ENCODE measurements around the gene CNGA2. TPM values are rescaled to one million over a fixed set of nuclear protein-coding genes. Genes with fewer than 3 reads are reported as not detected.

CNGA2 gene
- total RNA-seq, 2 experiments from 2014 or later: not detected

GRCh38 chrX:151699746-151700145, 34.8 kb upstream of the CNGA2 start:
- TF ChIP-seq CTCF (IDR thresholded peaks at IDR 0.05): no peak
- POLR2A ChIA-PET: no interaction called here
- no peak for ATAC-seq (ENCODE audit: poor library complexity)

GRCh38 chrX:151700581-151700980, 34.0 kb upstream of the CNGA2 start:
- intact Hi-C loops (cut with DNase I, micrococcal nuclease): no loop called here
- Histone ChIP-seq H3K36me3 (ENCODE audit: insufficient read depth, low read length) (no peaks in the 10 kb centered on the region), H3K4me1 (ENCODE audit: insufficient read depth, low read length) (no peaks in the 10 kb centered on the region), H3K27ac (ENCODE audit: low read depth in 1 of 2, low read length in 2 of 2) (no peak overlapping the region), H3K4me3 (ENCODE audit: low read length) (no peak overlapping the region), H3K9me3 (ENCODE audit: control insufficient read depth in 1 of 2, insufficient read depth in 1 of 2, low read length in 2 of 2) (no peaks in the 10 kb centered on the region), H3K27me3 (ENCODE audit: control insufficient read depth in 1 of 2, insufficient read depth in 2 of 2, low read length in 2 of 2) (no peaks in the 10 kb centered on the region)
- H3K4me3 Mint-ChIP-seq: no peak overlapping the region
- TF ChIP-seq CTCF (IDR thresholded peaks at IDR 0.05): no peak
- ChIA-PET CTCF (no interaction called here), POLR2A (no interaction called here)
- peaks cover 11% of the 10 kb centered on the region for H3K27me3 Mint-ChIP-seq
- no peaks in the 10 kb centered on the region for H3K4me1 Mint-ChIP-seq (ENCODE audit: low read depth)
- H3K9me3 Mint-ChIP-seq: no peaks in the 10 kb centered on the region
- H3K36me3 Mint-ChIP-seq (ENCODE audit: low read depth): no peaks in the 10 kb centered on the region
- no peak overlapping the region for H3K27ac Mint-ChIP-seq
- ATAC-seq (ENCODE audit: poor library complexity): no peak
- no peak for DNase-seq

More at GRCh38 chrX:151699746-151700145, 34.8 kb upstream of the CNGA2 start:
- no peaks in the 10 kb centered on the region for H3K36me3 ChIP-seq (ENCODE audit: insufficient read depth, low read length)
- no peak overlapping the region for H3K4me3 Mint-ChIP-seq
- H3K4me1 Mint-ChIP-seq (ENCODE audit: low read depth): no peaks in the 10 kb centered on the region
- intact Hi-C loops (cut with DNase I, micrococcal nuclease): no loop called here
- H3K9me3 Mint-ChIP-seq: no peaks in the 10 kb centered on the region
- CTCF ChIA-PET: no interaction called here
- no peaks in the 10 kb centered on the region for H3K4me1 ChIP-seq (ENCODE audit: insufficient read depth, low read length)
- no peak for DNase-seq
- no peaks in the 10 kb centered on the region for H3K36me3 Mint-ChIP-seq (ENCODE audit: low read depth)
- peaks cover 13% of the 10 kb centered on the region for H3K27me3 Mint-ChIP-seq
- H3K27ac ChIP-seq (ENCODE audit: low read depth in 1 of 2, low read length in 2 of 2): no peak overlapping the region
- no peak overlapping the region for H3K27ac Mint-ChIP-seq
- no peaks in the 10 kb centered on the region for H3K27me3 ChIP-seq (ENCODE audit: control insufficient read depth in 1 of 2, insufficient read depth in 2 of 2, low read length in 2 of 2)
- no peaks in the 10 kb centered on the region for H3K9me3 ChIP-seq (ENCODE audit: control insufficient read depth in 1 of 2, insufficient read depth in 1 of 2, low read length in 2 of 2)
- no peak overlapping the region for H3K4me3 ChIP-seq (ENCODE audit: low read length)

GRCh38 chrX:151701071-151701470, 33.5 kb upstream of the CNGA2 start:
- ChIA-PET CTCF (no interaction called here), POLR2A (no interaction called here)
- Histone ChIP-seq H3K9me3 (ENCODE audit: control insufficient read depth in 1 of 2, insufficient read depth in 1 of 2, low read length in 2 of 2) (no peaks in the 10 kb centered on the region), H3K27me3 (ENCODE audit: control insufficient read depth in 1 of 2, insufficient read depth in 2 of 2, low read length in 2 of 2) (no peaks in the 10 kb centered on the region), H3K4me3 (ENCODE audit: low read length) (no peak overlapping the region), H3K27ac (ENCODE audit: low read depth in 1 of 2, low read length in 2 of 2) (no peak overlapping the region), H3K4me1 (ENCODE audit: insufficient read depth, low read length) (no peaks in the 10 kb centered on the region), H3K36me3 (ENCODE audit: insufficient read depth, low read length) (no peaks in the 10 kb centered on the region)
- intact Hi-C loops (cut with DNase I, micrococcal nuclease): no loop called here
- Mint-ChIP-seq H3K9me3 (no peaks in the 10 kb centered on the region), H3K4me3 (no peak overlapping the region), H3K4me1 (ENCODE audit: low read depth) (no peaks in the 10 kb centered on the region), H3K27me3 (peaks cover 7% of the 10 kb centered on the region), H3K27ac (no peak overlapping the region), H3K36me3 (ENCODE audit: low read depth) (no peaks in the 10 kb centered on the region)
- TF ChIP-seq CTCF (IDR thresholded peaks at IDR 0.05): no peak
- DNase-seq (no peak), ATAC-seq (ENCODE audit: poor library complexity) (no peak)
